HG03097 (cell line): ENCODE data around the gene ABHD3.
A peak's percentile ranks its signal among the peaks of the same experiment; 100 is the strongest.
"Not testable (repeated sequence)": the region's sequence is repeated elsewhere in the genome, so short reads cannot be mapped to it uniquely, and the experiment has no call there.

Experiments
- ATAC-seq: cut with Tn5 transposase; IDR thresholded peaks from one replicate; pipeline ENCODE4 v1.9.1; 2021; ENCODE audit not compliant: unreplicated experiment, low FRiP score

Gene ABHD3

GRCh38 chr18:21704603-21705364, at the start of gene ABHD3:
ABHD3 (minus strand) TSS chr18:21704774; CDS start chr18:21704665, 109 bp downstream.
- ATAC-seq: peak; percentile 94

GRCh38 chr18:21747764-21748693, 43.5 kb upstream of the ABHD3 start:
- no peak for ATAC-seq

DNA sequence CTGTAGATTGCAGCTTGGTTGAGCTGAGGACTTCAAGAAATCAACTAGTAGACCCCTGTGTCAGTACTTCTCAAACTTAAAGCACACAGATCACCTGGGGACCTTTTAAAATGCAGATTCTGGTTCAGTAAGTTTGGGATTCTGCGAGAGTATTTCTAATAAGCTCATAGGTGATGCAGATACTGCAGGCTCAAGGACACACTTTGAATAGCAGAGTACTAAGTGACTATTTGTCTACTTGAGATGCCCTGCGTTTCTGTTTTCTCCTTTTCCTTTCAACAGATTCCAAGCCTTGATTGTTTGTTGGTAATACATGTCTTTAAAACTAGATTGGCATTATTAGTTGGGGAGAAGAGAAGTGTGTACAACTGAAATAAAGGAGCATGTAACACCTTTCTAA, 42.7 kb upstream of the ABHD3 start:
- ATAC-seq: no peak

- no peak for ATAC-seq
Observed at GRCh38 chr18:21745231-21745630, 40.7 kb upstream of the ABHD3 start.

GRCh38 chr18:21743166-21743832, 38.7 kb upstream of the ABHD3 start:
- ATAC-seq: no peak

- no peak for ATAC-seq
Observed at GRCh38 chr18:21742315-21742687, 37.7 kb upstream of the ABHD3 start.

DNA sequence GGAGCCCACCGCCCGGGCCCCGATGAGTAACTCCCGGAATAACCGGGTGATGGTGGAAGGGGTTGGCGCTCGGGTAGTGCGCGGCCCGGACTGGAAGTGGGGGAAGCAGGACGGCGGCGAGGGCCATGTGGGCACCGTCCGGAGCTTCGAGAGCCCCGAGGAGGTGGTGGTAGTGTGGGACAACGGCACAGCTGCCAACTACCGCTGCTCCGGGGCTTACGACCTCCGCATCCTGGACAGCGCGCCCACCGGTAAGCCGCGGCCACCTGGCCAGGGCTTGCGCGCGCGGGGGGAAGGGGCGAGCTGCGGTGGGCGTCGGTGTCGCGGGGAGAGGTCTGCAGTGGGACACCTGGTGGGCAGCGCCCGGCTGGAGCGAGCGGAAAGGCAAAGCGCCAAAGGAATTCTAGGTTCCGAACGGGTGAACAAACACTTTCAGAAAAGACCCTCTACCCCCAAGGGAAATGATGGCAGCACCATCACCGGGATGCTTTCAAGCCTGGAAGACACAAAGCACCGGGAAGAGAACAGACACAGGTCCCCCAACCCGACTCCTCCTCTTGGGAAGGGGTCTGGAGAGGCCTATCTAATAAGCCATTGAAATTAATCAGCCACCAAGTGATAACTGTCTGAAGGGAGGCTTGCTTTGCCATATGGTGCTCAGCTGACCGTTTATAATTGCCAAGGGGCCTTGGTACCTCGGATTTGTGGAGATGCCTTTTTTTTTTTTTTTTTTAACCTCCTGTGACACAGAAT, 37.2 kb upstream of the ABHD3 start:
- ATAC-seq: peak; percentile 18

DNA sequence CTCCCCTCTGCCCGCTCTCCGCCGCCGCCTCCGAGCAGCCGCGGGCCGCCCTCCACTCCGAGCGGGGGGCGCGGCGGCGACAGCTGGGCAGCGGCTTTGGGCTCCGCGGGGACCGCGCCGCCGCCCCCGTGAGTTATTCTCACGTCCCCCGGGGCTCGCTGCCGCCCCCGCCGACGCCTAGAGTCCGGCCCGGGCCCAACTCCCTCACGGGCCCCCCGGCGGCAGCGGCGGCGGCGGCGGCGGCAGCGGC, 36.7 kb upstream of the ABHD3 start:
- no peak for ATAC-seq

DNA sequence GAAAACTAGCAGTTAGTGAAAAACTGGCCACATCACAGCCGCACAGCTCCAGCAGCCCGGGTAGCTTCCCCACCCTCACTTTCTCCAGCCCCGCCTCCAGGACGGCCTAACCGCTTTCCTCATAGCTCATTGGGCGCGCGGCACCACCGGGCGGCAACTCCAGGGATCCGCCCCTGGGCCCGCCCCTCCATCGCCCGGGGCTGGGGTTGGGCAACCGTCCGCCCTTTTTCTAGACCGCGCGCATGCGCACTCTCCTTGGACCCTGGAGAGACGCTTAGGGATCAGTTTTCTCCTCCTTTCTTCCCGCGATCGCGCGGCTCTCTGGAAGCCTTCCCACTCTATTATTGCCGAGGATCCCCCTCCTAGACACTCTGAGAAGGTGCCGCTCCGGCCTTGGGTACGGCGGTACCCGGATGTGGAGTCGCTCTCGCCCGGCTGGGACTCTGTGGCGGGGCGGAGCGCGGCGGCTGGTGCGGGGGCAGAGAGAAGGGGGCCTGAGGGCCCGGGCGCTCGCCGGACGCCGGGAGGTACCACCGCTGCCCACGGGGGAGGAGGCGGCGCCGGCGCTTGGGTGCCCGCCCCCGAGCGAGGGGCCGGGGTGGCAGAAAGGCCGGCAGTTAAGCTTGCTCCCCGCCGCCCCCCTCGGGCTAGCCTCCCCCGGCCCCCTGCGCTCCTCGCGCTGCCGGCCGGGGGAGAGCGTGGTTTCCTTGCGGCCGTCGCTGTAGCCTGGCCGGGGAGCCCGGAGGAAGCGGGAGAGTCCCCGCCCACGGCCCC, 36.2 kb upstream of the ABHD3 start, which contains the start of gene MIB1:
MIB1 (plus strand) TSS at position 255 of the 774 bp plus-strand sequence. CDS start 792 bp downstream, outside the sequence.
- peak; percentile 96 for ATAC-seq

DNA sequence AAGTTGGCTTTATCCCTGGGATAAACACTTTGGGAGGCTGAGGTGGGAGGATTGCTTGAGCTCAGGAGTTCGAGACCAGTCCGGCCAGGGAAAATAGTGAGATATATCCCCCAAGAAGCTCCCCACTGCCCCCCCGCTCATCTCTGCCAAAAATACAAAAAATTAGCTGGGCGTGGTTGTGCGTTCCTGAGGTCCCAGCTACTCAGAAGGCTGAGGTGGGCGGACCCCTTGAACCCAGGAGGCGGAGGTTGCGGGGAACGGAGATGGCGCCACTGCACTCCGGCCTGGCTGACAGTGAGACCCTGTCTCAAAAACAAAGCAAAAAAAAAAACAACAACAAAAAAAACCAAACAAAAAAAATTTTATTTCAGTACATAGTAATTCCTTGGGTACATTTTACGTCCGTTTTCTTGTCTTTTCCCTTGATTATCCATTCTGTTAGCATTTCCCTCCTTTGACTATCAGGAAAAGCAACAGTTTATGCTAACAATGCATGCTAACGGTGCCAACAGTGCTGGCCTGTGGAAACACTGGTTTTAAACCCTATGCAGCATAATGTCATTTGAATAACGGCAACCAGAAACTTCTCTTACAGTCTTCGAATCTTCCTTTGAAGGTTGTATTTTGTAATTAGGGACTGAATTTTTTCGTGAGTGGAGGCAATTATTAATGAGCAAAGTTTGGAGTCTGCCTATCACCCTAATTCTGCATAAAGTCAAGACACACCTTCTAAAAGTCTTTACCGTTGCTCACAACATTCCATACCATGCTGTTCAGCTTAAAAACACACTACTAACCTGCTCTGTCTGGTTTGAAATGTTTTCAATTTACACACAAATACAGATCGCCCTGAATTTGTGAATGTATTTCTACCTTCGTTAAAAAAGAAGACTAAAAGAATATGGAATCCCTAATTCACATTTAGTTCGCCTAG, 35.3 kb upstream of the ABHD3 start:
- ATAC-seq: peak; percentile 6

- not testable (repeated sequence) for ATAC-seq
Observed at GRCh38 chr18:21736926-21737325, 32.4 kb upstream of the ABHD3 start.

GRCh38 chr18:21735452-21736015, 31.0 kb upstream of the ABHD3 start:
- no peak for ATAC-seq

- ATAC-seq: no peak
Observed at GRCh38 chr18:21733011-21733410, 28.4 kb upstream of the ABHD3 start.

DNA sequence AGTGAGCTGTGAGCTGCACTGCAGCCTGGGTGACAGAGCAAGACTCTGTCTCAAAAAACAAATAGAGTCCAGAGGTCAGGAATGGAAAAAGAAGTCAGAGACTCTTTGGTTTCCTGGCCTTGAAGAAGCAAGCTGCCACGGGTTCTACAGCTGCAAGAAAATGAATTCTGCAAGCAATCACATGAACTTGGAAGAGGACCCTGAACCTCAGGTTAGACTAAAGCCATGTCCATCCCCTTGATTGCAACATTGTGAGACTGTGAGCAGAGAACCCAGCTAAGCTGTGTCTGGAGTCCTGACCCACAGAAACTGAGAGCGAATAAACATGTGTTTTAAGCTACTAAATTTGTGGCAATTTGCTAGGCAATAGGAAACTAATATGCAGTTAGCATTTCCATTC, 23.1 kb upstream of the ABHD3 start:
- ATAC-seq: no peak

DNA sequence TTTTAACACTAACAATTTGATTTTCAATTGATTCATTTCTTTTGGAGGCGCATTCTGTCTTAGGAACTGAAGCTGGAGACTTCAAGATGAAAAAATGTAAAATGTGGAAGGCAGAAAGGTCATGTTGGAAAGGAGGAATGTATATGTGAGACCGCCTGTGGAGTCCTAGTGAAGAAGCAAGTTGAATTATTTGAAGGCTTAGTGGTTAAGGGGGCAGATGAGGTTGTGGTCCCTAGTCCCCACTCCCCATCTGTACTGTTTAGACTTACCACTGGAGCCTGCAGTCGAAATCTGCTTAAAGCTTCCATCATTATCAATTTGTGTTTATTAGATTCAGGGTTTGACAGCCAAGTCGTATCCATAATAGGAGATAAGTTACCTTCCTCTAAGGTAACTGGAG, 20.6 kb upstream of the ABHD3 start:
- no peak for ATAC-seq

- ATAC-seq: no peak
Observed at GRCh38 chr18:21722687-21723086, 18.1 kb upstream of the ABHD3 start.

GRCh38 chr18:21714474-21714873, 9.9 kb upstream of the ABHD3 start:
- no peak for ATAC-seq

GRCh38 chr18:21707130-21707529, 2.6 kb upstream of the ABHD3 start:
- ATAC-seq: not testable (repeated sequence)
